Subcutaneous adipose tissue (tissue), 4 donors: ENCODE measurements around the gene SLC16A8. TPM values are rescaled to one million over a fixed set of nuclear protein-coding genes. Genes with fewer than 3 reads are reported as not detected.

Source experiments
- total RNA-seq, 4 donors: library from RNA; depleted of rRNA; stranded (reverse); fragments of >200 nt; gene quantifications; one replicate each; pipeline ENCODE4 v1.1.0, GENCODE V29; 2016
- TF ChIP-seq, protein P1 (sequence below): fragments of 450-650 bp; IDR thresholded peaks from one replicate; pipeline ENCODE4 v1.5.1; 2016; ENCODE audit warnings: low read depth, mild to moderate bottlenecking, control low read depth, antibody characterized with exemption, moderate library complexity

SLC16A8 gene
- under 1 TPM in 2 of 4 donors, not detected in 2; 0.17 to 0.66 TPM for total RNA-seq

DNA sequence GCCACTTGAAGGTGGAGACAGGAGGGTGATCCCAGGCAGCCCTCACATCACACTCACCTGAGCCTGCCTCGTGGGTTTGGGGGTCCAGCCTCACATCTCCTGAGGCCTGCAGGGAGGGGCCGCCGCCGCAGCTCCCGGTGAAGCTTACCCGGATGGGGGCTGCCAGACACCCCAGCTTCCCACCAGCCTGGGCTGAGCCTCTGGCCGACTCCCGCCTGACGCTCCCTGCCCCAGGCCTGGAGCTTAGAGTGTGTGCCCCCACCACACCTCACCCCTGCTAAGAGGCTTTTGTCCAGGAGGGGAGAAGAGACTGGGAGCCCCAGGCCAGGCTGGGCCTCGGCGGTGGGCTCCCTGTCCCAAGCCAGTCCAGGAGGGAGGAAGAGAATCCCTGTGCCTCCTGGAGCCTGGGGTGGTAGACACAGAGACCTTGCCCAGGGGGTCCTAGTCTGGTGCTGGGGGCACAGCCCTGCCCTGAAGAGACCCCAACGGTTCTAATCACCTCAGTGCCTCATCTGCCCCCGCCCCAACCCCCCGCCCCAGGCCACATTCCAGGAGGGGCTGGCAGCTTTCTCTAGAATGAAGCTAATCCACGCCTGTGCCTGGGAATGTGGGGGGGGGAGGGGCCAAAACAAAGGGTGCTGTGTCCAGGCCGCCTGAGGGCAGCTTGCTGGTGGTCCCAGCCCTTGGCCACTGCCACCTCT, at the start of gene SLC16A8:
Gene SLC16A8, minus strand, starts transcription at position 254 of the 701 bp plus-strand sequence. CDS start 1,311 bp downstream, outside the sequence.
- TF ChIP-seq, protein P1, sequence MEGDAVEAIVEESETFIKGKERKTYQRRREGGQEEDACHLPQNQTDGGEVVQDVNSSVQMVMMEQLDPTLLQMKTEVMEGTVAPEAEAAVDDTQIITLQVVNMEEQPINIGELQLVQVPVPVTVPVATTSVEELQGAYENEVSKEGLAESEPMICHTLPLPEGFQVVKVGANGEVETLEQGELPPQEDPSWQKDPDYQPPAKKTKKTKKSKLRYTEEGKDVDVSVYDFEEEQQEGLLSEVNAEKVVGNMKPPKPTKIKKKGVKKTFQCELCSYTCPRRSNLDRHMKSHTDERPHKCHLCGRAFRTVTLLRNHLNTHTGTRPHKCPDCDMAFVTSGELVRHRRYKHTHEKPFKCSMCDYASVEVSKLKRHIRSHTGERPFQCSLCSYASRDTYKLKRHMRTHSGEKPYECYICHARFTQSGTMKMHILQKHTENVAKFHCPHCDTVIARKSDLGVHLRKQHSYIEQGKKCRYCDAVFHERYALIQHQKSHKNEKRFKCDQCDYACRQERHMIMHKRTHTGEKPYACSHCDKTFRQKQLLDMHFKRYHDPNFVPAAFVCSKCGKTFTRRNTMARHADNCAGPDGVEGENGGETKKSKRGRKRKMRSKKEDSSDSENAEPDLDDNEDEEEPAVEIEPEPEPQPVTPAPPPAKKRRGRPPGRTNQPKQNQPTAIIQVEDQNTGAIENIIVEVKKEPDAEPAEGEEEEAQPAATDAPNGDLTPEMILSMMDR: no peak

- TF ChIP-seq, protein P1: no peak
Observed at GRCh38 chr22:38133331-38133730, 49.3 kb upstream of the SLC16A8 start.

DNA sequence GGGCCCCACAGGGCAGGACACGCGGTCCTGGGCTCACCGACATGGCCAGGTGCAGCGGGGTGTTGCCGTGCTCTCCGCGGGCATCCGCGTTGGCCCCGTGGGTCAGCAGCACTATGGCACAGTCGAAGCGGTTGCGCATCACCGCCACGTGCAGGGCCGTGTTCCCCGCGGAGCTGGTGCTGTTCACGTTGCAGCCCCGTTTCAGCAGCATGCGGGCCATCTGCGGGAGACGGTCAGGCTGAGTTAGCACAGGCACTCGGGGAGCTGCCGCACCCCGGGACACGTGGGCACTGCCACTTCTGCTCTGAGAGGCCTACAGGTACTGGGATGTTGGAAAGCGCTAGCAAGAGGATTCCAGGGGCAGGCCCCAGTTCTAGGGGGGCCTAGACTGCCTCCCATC, 48.8 kb upstream of the SLC16A8 start:
- TF ChIP-seq, protein P1: no peak

DNA sequence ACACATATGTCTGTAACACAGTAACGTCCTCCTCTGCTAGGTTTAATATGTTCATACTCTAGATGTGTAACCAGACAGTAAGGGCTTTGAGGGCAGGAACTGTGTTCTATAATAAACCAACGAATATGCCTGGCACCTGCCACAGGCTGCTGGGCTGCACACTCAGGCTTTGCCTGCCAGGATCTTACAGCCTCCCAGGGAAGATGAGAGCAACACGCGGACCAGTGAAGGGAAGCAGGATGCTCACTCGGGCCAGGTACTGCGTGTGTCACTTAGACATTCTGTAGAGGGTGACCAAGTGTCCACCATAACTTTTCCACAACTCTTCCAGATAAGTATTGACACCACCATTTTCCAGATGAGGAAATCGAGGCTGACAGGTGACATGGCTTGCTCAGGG, 48.2 kb upstream of the SLC16A8 start:
- TF ChIP-seq, protein P1: no peak

GRCh38 chr22:38131399-38131798, 47.4 kb upstream of the SLC16A8 start:
- TF ChIP-seq, protein P1: no peak

- TF ChIP-seq, protein P1: no peak
Observed at GRCh38 chr22:38129856-38130255, 45.9 kb upstream of the SLC16A8 start.

- TF ChIP-seq, protein P1: no peak
Observed at GRCh38 chr22:38129021-38129420, 45.0 kb upstream of the SLC16A8 start.
